Muscle layer of colon (tissue), 2 donors: ENCODE results near the gene PRR14.
A peak's percentile ranks its signal among the peaks of the same experiment; 100 is the strongest.

ENCODE experiments used
- H3K27ac ChIP-seq: one replicate; pipeline ENCODE4 v1.7.0; 2013; ENCODE audit warnings: low read depth, mild to moderate bottlenecking, low read length, moderate library complexity
- H3K27me3 ChIP-seq, 2 donors: one replicate each; pipeline ENCODE4 v1.7.0; 2013; ENCODE audit warnings: low read length in 2 of 2, mild to moderate bottlenecking in 2 of 2; ENCODE audit not compliant: insufficient read depth in 2 of 2, control insufficient read depth in 1 of 2
- H3K36me3 ChIP-seq: one replicate; pipeline ENCODE4 v1.7.0; 2013; ENCODE audit warnings: mild to moderate bottlenecking, low read length; ENCODE audit not compliant: insufficient read depth
- H3K4me1 ChIP-seq: one replicate; pipeline ENCODE4 v1.7.0; 2013; ENCODE audit warnings: mild to moderate bottlenecking, low read length; ENCODE audit not compliant: insufficient read depth
- H3K4me3 ChIP-seq, 2 donors: one replicate each; pipeline ENCODE4 v1.7.0; 2013; ENCODE audit warnings: low read length in 2 of 2, low read depth in 1 of 2, mild to moderate bottlenecking in 1 of 2, moderate library complexity in 1 of 2
- H3K9ac ChIP-seq: one replicate; pipeline ENCODE4 v1.7.0; 2013; ENCODE audit warnings: low read length
- H3K9me3 ChIP-seq: one replicate; pipeline ENCODE4 v1.7.0; 2013; ENCODE audit warnings: mild to moderate bottlenecking, low read length
- donor health status: abdominal sarcoma.
- donor health status: Adenocarcinoma of cecum.

The PRR14 gene

GRCh38 chr16:30654856-30655255 is 4.1 kb downstream of the PRR14 start:
- H3K27ac ChIP-seq: no peak overlapping the region

DNA sequence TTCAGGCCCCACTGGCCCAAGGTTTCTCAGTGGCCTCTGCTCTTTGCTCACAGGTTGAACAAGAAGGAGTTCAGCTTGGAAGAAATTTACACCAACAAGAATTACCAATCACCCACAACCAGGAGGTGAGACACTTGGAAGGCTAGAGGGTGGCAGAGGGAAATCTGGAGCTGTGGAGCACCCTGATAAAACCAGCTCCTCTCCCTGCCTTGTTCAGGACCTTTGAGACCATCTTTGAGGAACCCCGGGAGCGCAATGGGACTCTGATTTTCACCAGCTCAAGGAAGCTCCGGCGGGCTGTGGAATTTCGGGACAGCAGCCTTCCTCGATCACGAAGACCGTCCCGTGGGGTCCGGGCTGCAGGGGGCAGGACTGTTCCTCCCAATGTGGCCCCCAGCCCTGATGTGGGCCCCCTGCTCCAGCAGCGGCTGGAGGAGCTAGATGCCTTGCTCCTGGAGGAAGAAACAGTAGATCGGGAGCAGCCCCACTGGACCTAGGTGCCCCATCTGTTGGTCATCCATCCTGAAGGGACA is 5.1 kb downstream of the PRR14 start:
- H3K4me3 ChIP-seq: no peak overlapping the region
- H3K27ac ChIP-seq: no peak overlapping the region
- H3K9me3 ChIP-seq: no peaks in the 10 kb centered on the region
- no peak overlapping the region for H3K9ac ChIP-seq
- peaks cover 42% of the 10 kb centered on the region for H3K4me1 ChIP-seq
- peaks cover 47% of the 10 kb centered on the region for H3K36me3 ChIP-seq
- H3K27me3 ChIP-seq: no peaks in the 10 kb centered on the region

More at GRCh38 chr16:30654856-30655255, 4.1 kb downstream of the PRR14 start:
- peaks cover 36% of the 10 kb centered on the region for H3K4me1 ChIP-seq
- H3K9ac ChIP-seq: no peak overlapping the region
- no peaks in the 10 kb centered on the region for H3K9me3 ChIP-seq
- H3K27me3 ChIP-seq: no peaks in the 10 kb centered on the region
- no peak overlapping the region for H3K4me3 ChIP-seq
- peaks cover 39% of the 10 kb centered on the region for H3K36me3 ChIP-seq

- Histone ChIP-seq H3K9ac (no peak overlapping the region), H3K4me3 (no peak overlapping the region), H3K27ac (no peak overlapping the region), H3K9me3 (no peaks in the 10 kb centered on the region), H3K4me1 (peaks cover 47% of the 10 kb centered on the region), H3K27me3 (no peaks in the 10 kb centered on the region), H3K36me3 (peaks cover 52% of the 10 kb centered on the region)
Observed at GRCh38 chr16:30656388-30656787, 5.6 kb downstream of the PRR14 start.

GRCh38 chr16:30656974-30657865 is 6.5 kb downstream of the PRR14 start:
- Histone ChIP-seq H3K36me3 (peaks cover 58% of the 10 kb centered on the region), H3K4me3 (peak overlapping the region; percentile 28 to 84), H3K27ac (peak overlapping the region; percentile 70), H3K27me3 (no peaks in the 10 kb centered on the region), H3K4me1 (peaks cover 51% of the 10 kb centered on the region), H3K9me3 (no peaks in the 10 kb centered on the region), H3K9ac (peak overlapping the region; percentile 74)

- Histone ChIP-seq H3K4me1 (peaks cover 51% of the 10 kb centered on the region), H3K36me3 (peaks cover 58% of the 10 kb centered on the region), H3K9me3 (no peaks in the 10 kb centered on the region), H3K9ac (peak within 1 kb of the TSS; percentile 77), H3K4me3 (peak within 1 kb of the TSS; percentile 84 to 98), H3K27ac (peak within 1 kb of the TSS; percentile 89), H3K27me3 (no peaks in the 10 kb centered on the region)
Observed at GRCh38 chr16:30657866-30658730, 7.3 kb downstream of the PRR14 start, which contains the start of gene FBRS. TSS of gene FBRS (plus strand) at chr16:30658431. CDS start at chr16:30659519, 1,088 bp downstream.

GRCh38 chr16:30658731-30659506 is 8.2 kb downstream of the PRR14 start:
- peak overlapping the region; percentile 89 for H3K27ac ChIP-seq
- peak overlapping the region; percentile 77 for H3K9ac ChIP-seq
- peaks cover 61% of the 10 kb centered on the region for H3K36me3 ChIP-seq
- H3K4me3 ChIP-seq: peak overlapping the region; percentile 76 to 98
- H3K4me1 ChIP-seq: peaks cover 54% of the 10 kb centered on the region
- no peaks in the 10 kb centered on the region for H3K27me3 ChIP-seq
- H3K9me3 ChIP-seq: no peaks in the 10 kb centered on the region

GRCh38 chr16:30659507-30660423 is 9.0 kb downstream of the PRR14 start:
- no peaks in the 10 kb centered on the region for H3K27me3 ChIP-seq
- peak overlapping the region; percentile 84 for H3K27ac ChIP-seq
- peak overlapping the region; percentile 76 to 98 for H3K4me3 ChIP-seq
- peak overlapping the region; percentile 90 for H3K9ac ChIP-seq
- no peaks in the 10 kb centered on the region for H3K9me3 ChIP-seq
- H3K36me3 ChIP-seq: peaks cover 56% of the 10 kb centered on the region
- peaks cover 51% of the 10 kb centered on the region for H3K4me1 ChIP-seq

DNA sequence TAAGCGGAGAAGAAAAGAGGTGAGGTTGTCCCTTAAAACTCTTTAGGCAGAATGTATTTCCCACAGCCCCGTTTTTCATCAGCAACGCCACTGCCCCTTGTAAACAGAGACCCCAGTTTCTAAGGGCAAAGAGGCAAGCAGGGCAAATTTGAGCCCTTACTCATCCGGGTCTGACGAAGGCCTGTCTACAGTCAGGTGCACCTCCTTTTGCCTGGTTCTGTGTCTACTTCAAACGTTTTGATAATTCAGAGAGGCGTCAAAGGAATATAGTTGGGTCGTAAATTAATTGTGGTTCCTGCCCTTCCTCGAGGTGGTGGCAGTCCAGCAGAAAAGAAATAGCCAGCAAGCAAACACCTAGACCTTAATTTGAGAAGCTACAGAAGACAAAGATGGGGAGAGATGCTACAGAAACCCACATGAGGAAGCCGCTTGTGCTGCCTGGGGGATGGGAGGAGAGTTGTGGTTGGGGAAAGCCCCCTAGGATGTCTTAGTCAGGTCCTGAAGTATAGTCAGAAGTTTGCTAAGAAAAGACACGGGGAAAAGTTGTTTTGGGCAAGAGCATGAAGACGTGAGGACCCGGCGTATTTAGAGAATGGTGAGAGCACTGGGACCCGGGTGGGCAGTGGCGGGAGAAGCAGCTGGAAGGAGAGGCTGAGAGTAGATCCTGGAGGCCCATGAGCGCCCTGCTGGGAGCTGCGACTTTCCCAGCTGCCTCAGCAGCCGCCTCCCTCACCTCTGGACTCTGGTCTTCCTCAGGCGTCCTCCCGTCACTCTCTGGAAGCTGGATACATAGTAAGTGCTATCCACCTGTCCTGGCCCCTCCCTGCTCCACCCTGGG is 9.9 kb downstream of the PRR14 start:
- H3K9ac ChIP-seq: peak overlapping the region; percentile 90
- peak overlapping the region; percentile 76 to 98 for H3K4me3 ChIP-seq
- H3K4me1 ChIP-seq: peaks cover 51% of the 10 kb centered on the region
- no peaks in the 10 kb centered on the region for H3K9me3 ChIP-seq
- H3K27me3 ChIP-seq: no peaks in the 10 kb centered on the region
- H3K36me3 ChIP-seq: peaks cover 56% of the 10 kb centered on the region
- H3K27ac ChIP-seq: peak overlapping the region; percentile 84

DNA sequence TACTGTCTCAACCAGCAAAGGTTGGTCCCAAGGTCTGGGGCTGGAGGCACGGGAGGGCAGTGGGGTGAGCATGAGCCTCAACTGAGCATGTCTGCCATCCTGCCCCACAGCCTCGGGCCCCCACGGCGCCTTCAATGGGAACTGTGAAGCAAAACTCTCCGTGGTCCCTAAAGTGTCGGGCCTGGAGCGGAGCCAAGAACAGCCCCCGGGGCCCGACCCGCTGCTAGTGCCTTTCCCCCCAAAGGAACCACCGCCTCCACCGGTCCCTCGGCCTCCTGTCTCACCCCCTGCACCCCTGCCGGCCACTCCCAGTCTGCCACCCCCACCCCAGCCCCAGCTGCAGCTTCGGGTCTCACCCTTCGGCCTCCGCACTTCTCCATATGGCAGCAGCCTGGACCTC is 11.7 kb downstream of the PRR14 start:
- Histone ChIP-seq H3K4me1 (peaks cover 42% of the 10 kb centered on the region), H3K27ac (no peak overlapping the region), H3K27me3 (no peaks in the 10 kb centered on the region), H3K4me3 (no peak overlapping the region), H3K9ac (no peak overlapping the region), H3K9me3 (no peaks in the 10 kb centered on the region), H3K36me3 (peaks cover 69% of the 10 kb centered on the region)
